ENCODE data around the gene SEMA4A. TPM values are rescaled to one million over a fixed set of nuclear protein-coding genes. Genes with fewer than 3 reads are reported as not detected.

SEMA4A gene
- total RNA-seq, 1 donor from 2014 or later: 30.7 TPM

GRCh38 chr1:156160743-156161171 is 7.4 kb downstream of the SEMA4A start:
- Histone ChIP-seq H3K27ac (peak overlapping the region; percentile 63), H3K4me3 (peak overlapping the region; percentile 33), H3K9me3 (no peaks in the 10 kb centered on the region), H3K4me1 (peaks cover 19% of the 10 kb centered on the region), H3K36me3 (no peaks in the 10 kb centered on the region), H3K27me3 (no peaks in the 10 kb centered on the region)
- DNase-seq (peak; percentile 80), ATAC-seq (peak; percentile 68)
- TF ChIP-seq CTCF (IDR thresholded peaks at IDR 0.05): no peak
- intact Hi-C loops (cut with DNase I): no loop called here

GRCh38 chr1:156162430-156163037 is 9.1 kb downstream of the SEMA4A start:
- H3K4me3 ChIP-seq: no peak overlapping the region
- H3K27me3 ChIP-seq: no peaks in the 10 kb centered on the region
- DNase-seq (peak; percentile 79), ATAC-seq (peak; percentile 85)
- H3K9me3 ChIP-seq: no peaks in the 10 kb centered on the region
- H3K36me3 ChIP-seq: no peaks in the 10 kb centered on the region
- TF ChIP-seq CTCF (IDR thresholded peaks at IDR 0.05): no peak
- H3K4me1 ChIP-seq: peaks cover 19% of the 10 kb centered on the region
- intact Hi-C loops (cut with DNase I): no loop called here
- H3K27ac ChIP-seq: no peak overlapping the region

- Histone ChIP-seq H3K36me3 (no peaks in the 10 kb centered on the region), H3K27ac (no peak overlapping the region), H3K27me3 (no peaks in the 10 kb centered on the region), H3K4me1 (peaks cover 19% of the 10 kb centered on the region), H3K4me3 (no peak overlapping the region), H3K9me3 (no peaks in the 10 kb centered on the region)
- DNase-seq (no peak), ATAC-seq (no peak)
- no peak for TF ChIP-seq CTCF (IDR thresholded peaks at IDR 0.05)
- intact Hi-C loops (cut with DNase I): no loop called here
Observed at GRCh38 chr1:156163712-156164111, 10.3 kb downstream of the SEMA4A start.

GRCh38 chr1:156164125-156164831 is 10.9 kb downstream of the SEMA4A start:
- H3K4me3 ChIP-seq: no peak overlapping the region
- DNase-seq: no peak
- intact Hi-C loops (cut with DNase I): no loop called here

GRCh38 chr1:156165083-156165482 is 11.7 kb downstream of the SEMA4A start:
- Histone ChIP-seq H3K4me1 (peaks cover 19% of the 10 kb centered on the region), H3K27me3 (no peaks in the 10 kb centered on the region), H3K4me3 (no peak overlapping the region), H3K27ac (no peak overlapping the region), H3K9me3 (no peaks in the 10 kb centered on the region), H3K36me3 (no peaks in the 10 kb centered on the region)
- ATAC-seq: no peak
- intact Hi-C loops (cut with DNase I): no loop called here
- TF ChIP-seq CTCF (IDR thresholded peaks at IDR 0.05): no peak
- DNase-seq: no peak

More at GRCh38 chr1:156164125-156164831, 10.9 kb downstream of the SEMA4A start:
- no peaks in the 10 kb centered on the region for H3K36me3 ChIP-seq
- H3K4me1 ChIP-seq: peaks cover 19% of the 10 kb centered on the region
- TF ChIP-seq CTCF (IDR thresholded peaks at IDR 0.05): no peak
- no peak for ATAC-seq
- no peaks in the 10 kb centered on the region for H3K9me3 ChIP-seq
- no peak overlapping the region for H3K27ac ChIP-seq
- no peaks in the 10 kb centered on the region for H3K27me3 ChIP-seq
